GM12865 (cell line): ENCODE results near the gene CNKSR3.

Experiments
- DNase-seq: peaks from one replicate; pipeline ENCODE4 v3.0.0; 2010; ENCODE audit warnings: low read depth
- H3K4me3 ChIP-seq: 2 replicates; pipeline ENCODE4 v1.5.1; 2011; ENCODE audit warnings: mild to moderate bottlenecking, low read depth, low read length, control low read depth
- TF ChIP-seq, protein P1 (sequence below): IDR thresholded peaks from 2 replicates; pipeline ENCODE4 v1.5.1; 2011; ENCODE audit warnings: low read length, control low read depth, low read depth, inconsistent platforms; ENCODE audit not compliant: insufficient read depth; ENCODE audit errors: missing control alignments

CNKSR3 gene

DNA sequence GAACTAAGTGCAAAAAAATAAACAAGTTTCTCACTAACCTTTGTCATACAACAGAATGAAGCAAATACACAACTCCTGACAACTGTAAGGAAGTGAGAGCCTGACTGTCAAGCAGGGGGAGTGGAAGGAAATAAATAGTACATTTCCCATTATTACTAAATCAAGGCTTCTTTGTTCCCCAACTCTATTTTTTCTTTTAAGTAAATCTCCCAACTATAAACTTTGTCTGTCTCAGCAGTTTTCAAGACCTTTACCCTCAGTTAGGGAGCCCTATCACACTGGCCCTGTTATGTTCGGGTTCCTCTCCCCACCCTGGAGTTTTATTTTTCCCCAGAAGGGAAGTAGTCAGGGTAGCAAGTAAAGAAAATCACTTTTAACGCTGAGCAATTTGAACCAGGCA, 129.7 kb downstream of the CNKSR3 start:
- TF ChIP-seq, protein P1, sequence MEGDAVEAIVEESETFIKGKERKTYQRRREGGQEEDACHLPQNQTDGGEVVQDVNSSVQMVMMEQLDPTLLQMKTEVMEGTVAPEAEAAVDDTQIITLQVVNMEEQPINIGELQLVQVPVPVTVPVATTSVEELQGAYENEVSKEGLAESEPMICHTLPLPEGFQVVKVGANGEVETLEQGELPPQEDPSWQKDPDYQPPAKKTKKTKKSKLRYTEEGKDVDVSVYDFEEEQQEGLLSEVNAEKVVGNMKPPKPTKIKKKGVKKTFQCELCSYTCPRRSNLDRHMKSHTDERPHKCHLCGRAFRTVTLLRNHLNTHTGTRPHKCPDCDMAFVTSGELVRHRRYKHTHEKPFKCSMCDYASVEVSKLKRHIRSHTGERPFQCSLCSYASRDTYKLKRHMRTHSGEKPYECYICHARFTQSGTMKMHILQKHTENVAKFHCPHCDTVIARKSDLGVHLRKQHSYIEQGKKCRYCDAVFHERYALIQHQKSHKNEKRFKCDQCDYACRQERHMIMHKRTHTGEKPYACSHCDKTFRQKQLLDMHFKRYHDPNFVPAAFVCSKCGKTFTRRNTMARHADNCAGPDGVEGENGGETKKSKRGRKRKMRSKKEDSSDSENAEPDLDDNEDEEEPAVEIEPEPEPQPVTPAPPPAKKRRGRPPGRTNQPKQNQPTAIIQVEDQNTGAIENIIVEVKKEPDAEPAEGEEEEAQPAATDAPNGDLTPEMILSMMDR = no peak
- no peak for DNase-seq
- H3K4me3 ChIP-seq = no peak overlapping the region

DNA sequence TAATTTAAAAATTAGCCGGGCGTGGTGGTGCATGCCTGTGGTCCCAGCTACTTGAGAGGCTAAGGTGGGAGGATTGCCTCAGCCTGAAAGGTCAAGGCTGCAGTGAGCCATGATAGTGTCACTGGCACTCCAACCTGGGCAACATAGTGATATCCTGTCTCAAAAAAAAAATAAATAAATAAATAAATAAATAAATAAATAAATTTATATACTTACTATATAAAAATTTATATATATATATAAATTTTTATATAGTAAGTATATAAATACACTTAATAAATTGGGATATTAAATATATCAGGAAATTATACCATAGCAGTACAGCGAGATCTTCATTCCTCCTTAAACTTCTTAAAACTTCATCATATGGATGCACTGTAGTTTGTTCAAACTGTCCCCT, 130.9 kb downstream of the CNKSR3 start:
- TF ChIP-seq, protein P1 = no peak
- no peak for DNase-seq
- no peak overlapping the region for H3K4me3 ChIP-seq

DNA sequence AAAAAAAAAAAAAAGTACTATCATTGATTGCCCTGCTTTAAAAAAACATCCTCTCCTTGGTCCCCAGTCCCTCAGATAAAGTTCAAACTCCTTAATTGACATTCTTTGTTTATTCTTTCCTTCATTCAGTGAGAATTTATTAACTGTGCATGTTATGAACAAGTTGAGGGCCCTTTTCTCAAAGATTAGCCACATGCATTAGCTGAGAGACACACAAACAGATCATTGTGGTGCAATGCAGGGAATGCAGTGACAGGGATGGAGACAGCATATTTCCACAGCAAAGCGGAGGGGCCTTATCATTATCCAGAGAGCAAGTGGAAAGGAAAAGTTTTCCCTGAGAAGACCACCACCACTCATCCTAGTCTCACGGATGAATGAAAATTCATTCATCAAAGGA, 132.0 kb downstream of the CNKSR3 start:
- TF ChIP-seq, protein P1 = no peak
- no peak overlapping the region for H3K4me3 ChIP-seq
- no peak for DNase-seq

DNA sequence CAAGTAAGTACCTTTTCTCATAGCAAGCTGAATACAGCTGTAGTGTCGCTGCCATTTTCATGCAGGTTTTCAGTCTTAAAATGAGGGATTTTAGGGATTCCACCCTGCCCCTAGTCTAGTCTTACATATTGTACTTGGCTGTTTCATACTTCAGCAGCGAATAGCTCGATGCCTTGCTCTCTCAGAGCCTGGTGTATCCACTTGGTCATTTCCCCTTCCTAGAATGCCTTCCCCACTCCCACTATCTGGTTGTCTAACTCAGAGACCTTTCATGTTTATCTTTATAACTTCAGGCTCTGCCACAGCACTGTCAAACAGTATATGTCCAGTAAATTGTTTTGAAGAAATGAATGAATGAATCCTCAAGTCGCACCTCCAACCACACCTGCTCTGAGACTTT, 132.8 kb downstream of the CNKSR3 start:
- DNase-seq = no peak
- TF ChIP-seq, protein P1 = no peak
- no peak overlapping the region for H3K4me3 ChIP-seq

DNA sequence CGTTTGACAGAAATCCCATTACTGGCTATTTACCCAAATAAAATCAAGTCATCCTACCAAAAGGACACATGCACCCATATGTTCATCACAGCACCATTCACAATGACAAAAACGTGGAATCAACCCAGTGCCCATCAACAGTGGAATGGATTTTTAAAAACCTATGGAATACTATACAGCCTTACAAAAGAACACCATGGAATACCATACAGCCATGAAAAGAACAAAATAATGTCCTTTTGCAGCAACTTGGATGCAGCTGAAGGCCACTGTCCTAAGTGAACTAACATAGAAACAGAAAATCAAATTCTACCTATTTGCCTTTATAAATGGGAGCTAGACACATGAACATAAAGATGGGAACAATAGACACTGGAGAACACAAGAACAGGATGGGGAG, 136.5 kb downstream of the CNKSR3 start:
- TF ChIP-seq, protein P1 = no peak
- DNase-seq = no peak
- no peak overlapping the region for H3K4me3 ChIP-seq

DNA sequence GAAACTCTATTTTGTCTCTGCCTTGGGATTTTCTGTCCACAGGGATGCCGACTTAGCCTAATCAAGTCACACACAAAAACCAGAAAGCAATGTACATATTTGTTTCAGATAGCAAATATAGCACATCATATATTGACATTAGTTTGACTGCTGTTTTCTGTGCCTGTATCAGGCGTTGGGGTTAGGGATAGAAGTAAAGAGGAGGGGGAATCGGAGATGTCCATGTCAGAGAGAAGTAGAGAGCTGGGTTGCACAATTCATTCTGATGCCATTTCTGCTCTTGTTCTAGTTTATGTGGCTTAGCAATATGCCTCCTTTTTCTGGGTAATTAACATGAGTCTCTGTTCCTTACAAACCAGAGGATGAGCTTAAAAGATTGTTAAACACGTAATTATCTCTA, 139.2 kb downstream of the CNKSR3 start:
- H3K4me3 ChIP-seq = no peak overlapping the region
- no peak for DNase-seq
- TF ChIP-seq, protein P1 = no peak

DNA sequence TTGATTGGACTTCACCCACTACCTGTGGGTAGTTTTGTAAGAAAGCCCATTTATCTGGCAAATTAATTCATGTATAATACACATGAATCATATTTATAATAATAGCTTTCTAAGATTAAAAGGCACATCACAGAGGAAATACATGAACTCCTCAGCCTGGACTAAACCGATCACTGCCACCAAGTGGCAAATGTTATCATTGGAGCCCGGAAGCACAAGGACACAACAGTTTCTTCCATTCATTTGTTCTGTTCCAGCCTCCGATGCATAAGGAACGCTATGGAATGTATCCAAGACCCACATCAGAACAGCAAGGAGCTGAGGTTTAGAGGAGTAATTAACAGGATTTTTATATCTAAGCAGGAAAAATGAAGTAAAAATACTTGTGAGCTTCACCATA, 139.9 kb downstream of the CNKSR3 start:
- DNase-seq = peak; percentile 10
- no peak overlapping the region for H3K4me3 ChIP-seq
- TF ChIP-seq, protein P1 = peak; percentile 5
